HPDE6-E6E7 (cell line): Measurements from ENCODE around the gene OSMR.

Experiments used
- DNase-seq: peaks from one replicate; pipeline ENCODE4 v3.0.0; 2011; ENCODE audit warnings: missing footprints; ENCODE audit errors: extremely low spot score

OSMR gene

DNA sequence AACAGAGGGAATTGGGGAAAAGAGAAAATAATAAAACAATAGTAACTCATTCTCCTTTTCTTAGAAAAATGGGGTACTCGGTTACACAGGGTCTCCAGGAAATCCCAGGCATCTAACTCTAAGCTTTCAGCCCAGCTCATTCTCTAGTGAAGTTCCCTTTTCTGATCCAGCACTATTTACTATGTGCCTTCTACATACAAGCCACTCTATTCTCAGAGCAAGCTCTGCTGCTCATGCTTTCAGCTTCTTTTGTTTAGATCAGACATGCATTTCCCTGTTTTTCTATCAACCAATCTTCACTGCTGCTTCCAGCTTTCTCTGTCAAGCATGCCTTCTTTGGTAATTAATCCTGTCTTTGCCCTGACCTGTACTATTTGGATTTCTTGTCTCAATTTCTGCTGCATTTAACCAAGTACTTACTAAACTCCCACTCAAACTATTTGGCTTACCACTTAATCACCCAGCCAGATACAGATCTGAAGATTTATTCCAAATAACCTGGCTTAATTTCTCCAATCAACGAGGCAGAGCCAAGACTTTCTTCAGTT lies 25.3 kb downstream of the OSMR start:
- no peak for DNase-seq

GRCh38 chr5:38871790-38872551 lies 26.2 kb downstream of the OSMR start:
- peak; percentile 89 for DNase-seq

DNA sequence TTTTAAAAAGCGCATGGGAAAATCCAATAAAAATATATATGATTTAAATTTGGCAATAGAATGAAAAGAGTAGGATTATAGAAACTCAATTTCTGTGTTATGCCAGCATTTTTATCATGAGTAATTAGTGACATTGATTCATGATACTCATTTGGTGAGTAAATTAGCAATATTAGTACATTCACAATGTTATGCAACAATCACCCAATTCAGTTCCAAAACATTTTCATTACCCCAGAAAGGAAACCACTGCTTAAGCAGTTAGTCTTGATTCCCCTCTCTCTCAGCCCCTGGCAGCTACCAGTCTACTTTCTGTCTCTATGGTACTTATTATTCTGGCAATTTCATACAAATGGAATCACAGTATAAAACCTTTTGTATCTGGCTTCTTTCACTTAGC lies 27.0 kb downstream of the OSMR start:
- no peak for DNase-seq

DNA sequence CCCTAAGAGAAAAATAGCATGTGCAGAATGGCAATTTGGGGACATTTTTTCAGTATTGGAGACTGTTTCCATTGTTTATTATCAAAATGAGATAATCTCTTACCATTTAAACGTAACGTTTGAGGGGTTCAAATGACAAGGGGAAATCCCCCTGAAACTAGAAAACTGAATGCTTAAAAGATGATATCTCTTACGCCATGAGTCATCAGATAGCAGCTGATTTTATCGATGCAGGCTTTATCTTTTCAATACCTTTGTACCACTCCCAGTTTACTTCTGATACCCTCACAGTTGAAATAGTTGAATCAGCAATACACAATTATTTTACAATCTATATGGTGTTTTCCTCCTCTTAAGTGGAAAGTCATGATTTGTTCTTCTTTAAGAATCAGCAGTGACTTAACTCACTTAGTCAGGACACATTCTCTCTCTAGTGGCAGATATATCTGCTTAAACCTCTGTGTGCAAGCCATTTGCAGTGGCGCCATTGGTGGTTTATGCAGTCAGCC lies 29.2 kb downstream of the OSMR start:
- no peak for DNase-seq

DNA sequence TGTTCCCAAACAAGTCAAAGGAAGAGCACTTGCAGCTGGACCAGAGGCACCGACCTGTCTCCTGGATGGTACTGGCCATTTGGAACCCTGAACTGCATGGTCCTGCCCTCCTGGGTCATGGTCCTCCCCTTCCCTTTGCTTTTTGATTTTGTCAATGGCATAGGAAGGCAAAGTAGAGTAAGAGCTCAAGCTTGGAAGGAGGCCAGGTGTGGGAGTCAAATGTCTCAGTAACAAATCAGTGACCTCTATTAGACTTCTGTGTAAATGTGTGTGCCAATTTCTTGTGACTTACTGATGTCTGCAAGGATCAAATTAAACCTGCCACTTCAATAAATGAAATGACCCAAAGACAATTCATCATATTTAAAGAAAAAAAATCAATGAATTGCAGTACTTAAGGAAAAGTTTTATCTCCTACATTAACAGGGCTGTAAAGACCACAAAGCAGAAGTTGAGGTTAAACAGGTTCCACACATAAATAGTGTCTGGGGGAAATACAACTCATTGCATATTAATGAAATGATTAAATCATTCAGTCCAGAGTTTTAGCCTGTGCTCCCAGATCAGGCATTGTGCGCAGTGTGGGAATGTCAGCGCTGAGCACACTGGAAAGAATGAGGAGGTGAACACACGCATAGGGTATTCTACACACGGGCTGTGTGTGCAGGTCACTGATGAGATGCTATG lies 32.7 kb downstream of the OSMR start:
- DNase-seq, result no peak

- DNase-seq, result no peak
These were observed 33.3 kb downstream of the OSMR start for GRCh38 chr5:38879078-38879460.

DNA sequence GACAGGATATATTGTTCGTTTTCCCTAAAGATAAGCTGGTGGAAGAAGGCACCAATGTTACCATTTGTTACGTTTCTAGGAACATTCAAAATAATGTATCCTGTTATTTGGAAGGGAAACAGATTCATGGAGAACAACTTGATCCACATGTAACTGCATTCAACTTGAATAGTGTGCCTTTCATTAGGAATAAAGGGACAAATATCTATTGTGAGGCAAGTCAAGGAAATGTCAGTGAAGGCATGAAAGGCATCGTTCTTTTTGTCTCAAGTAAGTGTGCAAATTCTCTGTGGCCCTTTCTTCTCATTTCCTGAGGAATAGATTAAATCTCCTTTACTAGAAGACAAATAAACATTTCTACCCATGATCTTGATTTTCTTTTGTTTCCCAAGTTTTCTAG lies 38.0 kb downstream of the OSMR start:
- no peak for DNase-seq

DNA sequence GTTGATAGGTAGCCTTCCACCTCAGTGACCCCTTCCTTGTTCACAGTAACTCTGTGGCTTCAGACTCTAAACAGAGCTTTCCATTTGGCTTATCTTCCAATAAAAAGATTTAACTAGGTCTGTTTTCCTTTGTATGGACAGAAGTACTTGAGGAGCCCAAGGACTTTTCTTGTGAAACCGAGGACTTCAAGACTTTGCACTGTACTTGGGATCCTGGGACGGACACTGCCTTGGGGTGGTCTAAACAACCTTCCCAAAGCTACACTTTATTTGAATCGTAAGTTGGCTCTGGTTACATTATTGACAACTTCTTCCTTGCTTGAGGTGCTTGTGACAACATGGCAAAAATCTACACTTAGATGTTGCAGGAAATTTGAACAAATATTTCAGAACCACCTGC lies 39.4 kb downstream of the OSMR start:
- DNase-seq, result no peak

DNA sequence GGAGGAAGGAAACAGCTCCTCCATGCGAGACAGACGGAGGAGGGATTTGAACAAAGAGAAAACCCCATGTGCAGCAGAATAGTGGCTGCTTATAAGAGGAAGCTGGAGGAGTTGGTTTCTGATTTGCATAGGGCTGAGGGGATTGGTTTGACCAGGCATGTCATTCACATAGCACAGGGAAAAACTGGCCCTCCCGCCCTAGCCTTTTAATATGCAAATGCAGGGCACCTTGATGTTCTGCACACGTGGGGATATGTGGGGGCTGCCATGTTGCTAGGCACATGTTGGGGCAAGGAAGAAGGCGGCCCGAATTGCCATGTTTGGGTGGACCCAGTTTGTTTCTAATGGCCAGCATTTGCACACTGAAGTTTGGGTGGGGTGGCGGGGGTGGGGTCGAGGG lies 42.2 kb downstream of the OSMR start:
- no peak for DNase-seq

DNA sequence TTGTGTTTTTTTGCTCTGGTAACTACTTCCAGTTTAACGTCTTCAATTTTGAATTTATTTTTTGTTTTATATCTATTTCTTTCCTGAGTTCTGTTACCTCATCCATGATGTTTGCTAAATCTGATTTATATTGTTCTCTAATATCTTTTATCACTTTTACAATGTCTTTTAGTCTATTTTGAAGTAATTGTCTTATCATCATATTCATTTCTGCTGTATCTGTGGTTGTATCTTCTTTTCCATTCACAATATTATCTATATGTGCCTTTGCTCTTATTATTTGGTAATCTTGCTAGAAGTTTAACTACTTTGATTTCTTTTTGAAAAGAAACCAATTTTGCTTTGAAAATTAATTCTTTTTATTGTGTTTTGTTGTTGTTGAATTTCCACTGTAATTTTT lies 43.6 kb downstream of the OSMR start:
- DNase-seq, result no peak

GRCh38 chr5:38891563-38891962 lies 45.8 kb downstream of the OSMR start:
- DNase-seq, result no peak

DNA sequence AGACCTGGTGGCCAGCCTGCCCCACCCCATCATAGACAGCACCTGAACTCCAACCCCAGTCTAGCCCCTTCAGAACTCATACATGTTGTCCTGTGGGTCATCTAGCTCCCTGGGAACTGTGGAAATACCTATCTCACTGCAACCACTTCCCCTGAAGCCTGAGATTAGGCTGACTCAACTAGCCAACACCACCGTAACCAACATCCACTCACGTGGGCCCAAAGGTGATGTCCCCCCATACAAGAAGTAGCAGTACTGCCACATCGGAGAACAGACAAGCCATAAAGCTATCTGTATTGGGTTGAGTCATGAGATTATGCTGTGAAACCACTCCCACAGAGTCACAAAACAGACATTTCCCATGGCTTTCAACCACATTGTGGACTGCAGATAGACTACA lies 46.6 kb downstream of the OSMR start:
- DNase-seq, result no peak

- DNase-seq, result no peak
These were observed 50.9 kb downstream of the OSMR start for GRCh38 chr5:38896760-38897159.

GRCh38 chr5:38899936-38900335 lies 54.1 kb downstream of the OSMR start:
- DNase-seq, result no peak

GRCh38 chr5:38905516-38905915 lies 59.7 kb downstream of the OSMR start:
- peak; percentile 49 for DNase-seq

DNA sequence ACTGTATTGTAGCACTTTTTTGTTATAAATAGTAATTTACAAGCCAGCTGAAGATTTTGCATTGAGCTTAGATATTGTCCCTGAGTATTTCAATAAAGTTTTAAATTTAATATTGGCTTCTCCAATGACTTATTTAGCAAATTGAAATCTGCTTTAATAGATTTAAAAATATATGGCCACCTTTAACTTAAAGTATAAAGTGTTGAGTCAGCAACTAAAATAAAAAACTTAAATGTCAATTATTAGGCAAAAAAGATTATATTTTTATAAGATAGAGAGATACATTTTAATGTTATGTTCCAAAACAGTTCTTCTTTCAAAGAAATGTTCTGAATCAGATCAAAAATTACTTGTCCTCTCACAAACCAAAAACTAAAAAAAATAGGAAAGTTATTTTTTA lies 60.7 kb downstream of the OSMR start:
- DNase-seq, result no peak

DNA sequence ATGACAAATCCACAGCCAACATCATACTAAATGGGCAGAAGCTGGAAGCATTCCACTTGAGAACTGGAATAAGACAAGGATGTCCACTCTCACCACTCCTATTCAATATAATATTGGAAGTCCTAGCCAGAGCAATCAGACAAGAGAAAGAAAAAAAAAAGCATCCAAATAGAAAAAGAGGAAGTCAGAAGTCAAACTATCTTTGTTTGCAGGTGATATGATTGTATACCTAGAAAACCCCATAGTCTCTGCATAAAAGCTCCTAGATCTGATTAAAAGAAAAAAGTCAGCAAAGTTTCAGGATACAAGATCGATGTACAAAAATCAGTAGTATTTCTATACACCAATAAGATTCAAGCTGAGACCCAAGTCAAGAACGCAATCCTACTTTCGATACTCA lies 66.1 kb downstream of the OSMR start:
- DNase-seq, result no peak

- no peak for DNase-seq
These were observed 67.9 kb downstream of the OSMR start for GRCh38 chr5:38913714-38914113.

DNA sequence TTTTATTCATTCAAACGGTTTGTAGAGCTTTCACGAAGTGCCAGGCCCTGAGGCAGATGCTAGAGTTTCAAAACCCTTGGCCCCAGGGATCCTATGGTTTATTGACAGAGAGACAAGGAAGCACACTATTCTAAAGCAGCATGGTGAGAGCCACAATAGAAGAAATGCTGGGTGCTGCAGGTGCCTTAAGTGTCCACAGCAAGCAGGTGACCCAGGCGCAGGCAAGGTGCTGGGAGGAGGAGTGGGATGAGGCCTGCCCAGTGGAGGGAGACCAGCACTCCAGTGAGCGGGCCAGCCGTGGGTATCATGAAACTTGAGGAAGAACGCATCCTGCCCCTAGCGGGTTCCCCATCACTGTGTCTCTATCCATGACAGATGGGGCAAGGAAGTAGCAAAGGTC lies 71.0 kb downstream of the OSMR start:
- DNase-seq, result no peak

GRCh38 chr5:38921174-38921573 lies 75.4 kb downstream of the OSMR start:
- DNase-seq, result no peak

DNA sequence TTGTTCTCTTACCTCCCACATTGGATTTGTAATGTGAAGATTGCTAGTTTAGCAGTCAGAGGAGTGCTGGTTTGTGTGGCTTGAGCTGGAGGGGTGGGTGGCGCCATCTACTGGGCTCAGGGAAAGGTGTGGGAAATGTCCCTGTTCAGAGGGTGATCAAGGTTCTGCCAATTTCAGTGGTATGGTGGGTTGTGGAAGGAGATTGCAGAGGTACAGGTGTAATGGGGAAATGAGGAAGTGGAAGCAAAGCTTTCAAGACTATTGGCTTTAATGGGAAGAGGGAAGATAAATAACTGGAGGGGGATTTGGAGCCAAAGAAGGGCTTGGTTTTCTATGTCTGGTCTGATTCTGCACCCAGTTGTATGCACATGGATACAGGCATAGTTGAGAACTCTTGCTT lies 76.4 kb downstream of the OSMR start:
- DNase-seq, result peak; percentile 54

DNA sequence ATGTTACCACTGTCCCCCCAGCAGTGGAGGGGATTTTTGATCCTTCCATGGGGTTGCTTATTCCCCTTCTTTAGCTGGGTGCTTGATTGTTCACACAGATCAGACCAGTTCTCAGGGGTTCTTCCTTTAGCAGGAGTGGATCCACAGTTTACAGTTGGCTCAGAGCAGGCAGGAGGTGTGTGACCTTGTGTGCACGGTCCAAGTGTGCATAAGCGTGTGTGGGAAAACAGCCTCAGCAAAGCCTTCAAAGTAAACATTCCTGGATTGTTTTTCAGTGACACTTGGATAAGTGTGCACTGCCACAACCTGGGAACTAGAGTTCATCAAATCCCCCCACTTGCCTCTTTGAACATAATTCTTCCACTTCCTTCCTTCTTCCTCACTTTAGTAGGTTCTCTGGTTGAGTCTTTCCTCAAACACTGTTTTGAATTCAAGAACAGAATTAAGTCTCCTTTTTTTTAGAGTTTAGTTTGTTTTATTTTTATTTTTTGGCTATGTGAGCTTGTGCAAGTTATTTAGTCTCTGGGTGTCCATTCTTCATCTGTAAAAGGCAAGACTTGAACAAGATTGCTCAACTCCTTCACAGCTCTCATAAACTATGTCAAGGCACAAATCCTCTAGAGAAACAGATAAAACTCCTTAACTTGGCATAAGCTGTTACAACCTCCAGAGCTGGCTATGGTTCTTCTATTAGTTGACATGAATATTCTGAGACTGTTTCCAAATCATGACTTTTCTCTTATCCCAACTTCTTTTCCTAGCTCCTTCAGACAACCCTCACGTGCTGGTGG lies 78.0 kb downstream of the OSMR start:
- DNase-seq, result no peak
